Muscle layer of duodenum (tissue), 2 donors: ENCODE results near the gene NR3C2.

Source experiments
- H3K27ac ChIP-seq: one replicate; pipeline ENCODE4 v1.7.0; 2013; ENCODE audit warnings: mild to moderate bottlenecking, low read length
- H3K27me3 ChIP-seq: one replicate; pipeline ENCODE4 v1.7.0; 2013; ENCODE audit warnings: low read depth, mild to moderate bottlenecking, control low read depth, low read length
- H3K36me3 ChIP-seq, 2 donors: one replicate each; pipeline ENCODE4 v1.7.0; 2013; ENCODE audit warnings: low read length in 2 of 2, control low read depth in 1 of 2, mild to moderate bottlenecking in 1 of 2; ENCODE audit not compliant: insufficient read depth in 2 of 2, control insufficient read depth in 1 of 2
- H3K4me1 ChIP-seq, 2 donors: one replicate each; pipeline ENCODE4 v1.7.0; 2013; ENCODE audit warnings: low read length in 2 of 2, mild to moderate bottlenecking in 2 of 2, control low read depth in 1 of 2, moderate library complexity in 1 of 2; ENCODE audit not compliant: insufficient read depth in 2 of 2, control insufficient read depth in 1 of 2
- H3K4me3 ChIP-seq, 2 donors: one replicate each; pipeline ENCODE4 v1.7.0; 2013; ENCODE audit warnings: low read length in 2 of 2, low read depth in 1 of 2, mild to moderate bottlenecking in 1 of 2
- H3K9me3 ChIP-seq, 2 donors: one replicate each; pipeline ENCODE4 v1.7.0; 2013; ENCODE audit warnings: low read length in 2 of 2, control low read depth in 1 of 2, mild to moderate bottlenecking in 1 of 2; ENCODE audit not compliant: control insufficient read depth in 1 of 2
- donor health status: healthy.

NR3C2 gene

DNA sequence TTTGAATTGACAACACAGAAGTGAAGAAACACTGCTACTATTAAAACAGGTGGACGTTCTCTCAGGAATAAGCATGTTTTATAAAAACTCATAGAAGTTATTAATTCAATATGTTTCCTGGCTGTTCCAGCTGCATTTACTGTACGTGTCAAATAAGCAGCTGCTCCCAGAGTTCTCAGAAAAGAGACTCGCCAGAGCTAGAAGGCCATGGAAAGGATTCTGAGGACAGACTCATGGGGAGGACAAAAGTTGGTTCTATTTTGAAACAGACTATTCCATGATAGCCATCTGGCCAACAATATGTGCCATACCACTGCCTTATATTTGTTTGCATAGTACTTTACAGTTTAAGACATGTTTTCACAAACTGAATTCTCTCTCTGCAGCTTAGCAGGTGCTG is 136.5 kb downstream of the NR3C2 start:
- H3K4me1 ChIP-seq, result peaks cover 0 to 3% of the 10 kb centered on the region in 2 donors
- no peaks in the 10 kb centered on the region for H3K9me3 ChIP-seq
- H3K27ac ChIP-seq, result no peak overlapping the region
- no peaks in the 10 kb centered on the region for H3K27me3 ChIP-seq
- no peak overlapping the region for H3K4me3 ChIP-seq
- no peaks in the 10 kb centered on the region for H3K36me3 ChIP-seq

DNA sequence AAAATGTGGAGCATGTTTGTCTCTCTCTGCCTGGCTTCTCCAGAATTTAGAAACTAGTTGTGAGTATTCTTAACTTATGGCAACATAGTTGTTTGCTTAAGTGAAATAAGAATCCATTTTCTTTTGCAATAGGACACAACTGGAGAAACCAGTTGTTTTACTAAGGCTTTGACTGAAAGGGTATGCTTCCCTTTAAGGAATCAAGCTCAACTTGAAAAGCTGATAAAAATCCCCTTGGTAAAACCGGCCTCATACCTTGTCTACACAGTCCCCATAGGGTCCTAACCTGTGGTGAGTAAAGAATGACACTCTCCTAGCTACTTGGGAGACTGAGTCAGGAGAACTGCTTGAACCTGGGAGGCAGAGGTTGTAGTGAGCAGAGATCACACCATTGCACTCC is 139.8 kb downstream of the NR3C2 start:
- H3K27me3 ChIP-seq, result no peaks in the 10 kb centered on the region
- H3K4me3 ChIP-seq, result no peak overlapping the region
- H3K27ac ChIP-seq, result no peak overlapping the region
- no peaks in the 10 kb centered on the region for H3K36me3 ChIP-seq
- peaks cover 0 to 7% of the 10 kb centered on the region in 2 donors for H3K4me1 ChIP-seq
- H3K9me3 ChIP-seq, result no peaks in the 10 kb centered on the region

DNA sequence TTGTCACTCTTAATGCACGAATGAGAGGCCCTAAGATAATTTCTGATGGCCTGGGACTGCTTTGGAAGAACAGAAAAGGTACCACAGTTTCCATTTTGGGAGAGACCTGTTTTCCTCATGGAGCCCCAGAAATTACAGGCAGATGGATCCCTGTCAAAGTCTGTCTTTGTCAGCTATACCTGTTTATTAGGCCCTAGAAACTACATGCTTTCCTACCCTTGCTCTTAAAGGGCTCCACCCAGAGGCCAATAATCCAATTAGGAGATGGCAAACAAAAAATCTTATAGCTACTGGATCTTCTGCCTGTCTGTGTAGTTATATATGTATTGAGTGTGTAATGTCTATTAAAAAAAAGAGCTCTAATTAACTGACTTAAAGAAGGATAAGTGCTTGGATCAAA is 141.3 kb downstream of the NR3C2 start:
- H3K4me1 ChIP-seq, result peaks cover 0 to 7% of the 10 kb centered on the region in 2 donors
- no peaks in the 10 kb centered on the region for H3K9me3 ChIP-seq
- no peaks in the 10 kb centered on the region for H3K27me3 ChIP-seq
- H3K4me3 ChIP-seq, result no peak overlapping the region
- H3K36me3 ChIP-seq, result no peaks in the 10 kb centered on the region
- H3K27ac ChIP-seq, result no peak overlapping the region

DNA sequence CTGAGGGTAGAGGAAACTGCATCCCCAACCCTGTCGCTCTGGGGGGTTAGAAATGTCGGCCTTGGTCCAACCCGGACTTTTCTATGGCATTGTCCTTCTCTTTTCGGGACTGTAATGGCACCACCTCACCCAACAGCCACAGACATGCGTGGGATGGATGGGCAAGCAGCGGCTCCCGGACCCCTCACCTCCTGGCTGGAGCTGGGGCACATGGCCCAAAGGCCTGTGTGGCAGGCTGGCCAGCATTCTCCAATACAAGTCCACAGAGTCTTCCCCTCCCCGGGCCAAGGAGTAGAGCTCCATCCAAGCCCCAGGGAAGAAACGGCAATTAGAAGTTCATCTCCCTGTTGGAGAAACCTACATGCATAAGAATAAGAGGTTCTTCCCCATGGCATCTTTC is 142.9 kb downstream of the NR3C2 start:
- H3K27ac ChIP-seq, result no peak overlapping the region
- H3K36me3 ChIP-seq, result no peaks in the 10 kb centered on the region
- H3K4me1 ChIP-seq, result peaks cover 0 to 7% of the 10 kb centered on the region in 2 donors
- H3K4me3 ChIP-seq, result no peak overlapping the region
- no peaks in the 10 kb centered on the region for H3K9me3 ChIP-seq
- no peaks in the 10 kb centered on the region for H3K27me3 ChIP-seq

DNA sequence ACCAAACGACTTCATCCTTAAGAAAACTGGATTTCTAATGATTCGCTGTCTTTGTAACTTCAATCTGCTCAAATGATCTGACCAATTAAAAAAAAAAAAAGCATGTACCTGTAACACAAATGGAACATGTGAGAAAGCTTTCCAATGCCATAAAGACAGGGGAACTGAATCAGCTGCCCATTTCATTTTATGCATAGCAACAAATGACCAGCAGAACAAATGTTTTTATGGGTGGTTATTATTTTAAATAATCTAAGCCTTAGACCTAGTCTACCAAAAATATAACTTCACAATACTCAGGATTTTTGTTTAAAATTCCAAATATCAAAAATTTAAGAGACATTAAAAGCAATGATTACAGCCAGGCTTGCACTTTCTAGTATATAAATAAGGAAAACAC is 145.7 kb downstream of the NR3C2 start:
- Histone ChIP-seq H3K36me3 (no peaks in the 10 kb centered on the region), H3K27ac (no peak overlapping the region), H3K9me3 (no peaks in the 10 kb centered on the region), H3K4me3 (no peak overlapping the region), H3K27me3 (no peaks in the 10 kb centered on the region), H3K4me1 (peaks cover 5 to 7% of the 10 kb centered on the region in 2 donors)

DNA sequence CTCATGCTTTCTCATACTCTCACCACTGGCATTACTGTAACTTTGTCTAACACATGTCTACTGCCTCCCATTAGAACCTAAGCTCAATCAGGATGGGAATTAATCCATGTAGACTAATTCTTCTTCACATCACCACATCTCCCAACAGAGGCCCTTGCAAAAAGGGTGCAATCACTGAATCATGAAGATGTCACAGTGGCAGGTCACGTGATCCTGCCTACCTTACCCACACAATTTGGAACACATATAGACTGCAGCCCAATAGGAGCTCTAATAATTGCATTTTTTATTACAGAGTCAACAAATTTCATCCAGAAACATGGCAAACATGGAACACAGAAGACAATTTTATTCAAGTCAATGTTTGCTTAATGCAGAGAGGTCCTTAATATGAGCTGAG is 146.6 kb downstream of the NR3C2 start:
- no peaks in the 10 kb centered on the region for H3K27me3 ChIP-seq
- no peak overlapping the region for H3K4me3 ChIP-seq
- H3K36me3 ChIP-seq, result no peaks in the 10 kb centered on the region
- H3K27ac ChIP-seq, result no peak overlapping the region
- H3K9me3 ChIP-seq, result no peaks in the 10 kb centered on the region
- peaks cover 5 to 7% of the 10 kb centered on the region in 2 donors for H3K4me1 ChIP-seq

DNA sequence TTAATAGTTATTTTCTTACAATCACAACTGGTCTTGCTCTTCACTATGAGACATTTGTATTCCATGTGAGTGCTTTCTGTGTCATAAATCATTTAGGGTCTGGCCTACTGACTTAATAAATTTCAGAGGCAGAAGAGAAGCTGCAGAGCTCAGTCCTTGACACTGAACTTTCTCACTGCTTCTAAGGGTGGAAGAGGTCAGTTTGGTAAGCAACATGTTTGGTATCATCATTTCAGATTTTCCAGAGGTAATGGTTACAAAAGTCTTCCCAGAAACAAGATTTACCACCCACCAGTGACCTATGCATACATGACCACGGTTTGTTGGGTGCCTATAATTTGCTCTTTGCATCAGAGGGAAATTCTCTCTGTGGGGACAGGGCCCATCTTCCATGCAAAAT is 148.6 kb downstream of the NR3C2 start:
- Histone ChIP-seq H3K4me3 (no peak overlapping the region), H3K27me3 (no peaks in the 10 kb centered on the region), H3K4me1 (peaks cover 4 to 5% of the 10 kb centered on the region in 2 donors), H3K36me3 (no peaks in the 10 kb centered on the region), H3K9me3 (no peaks in the 10 kb centered on the region), H3K27ac (no peak overlapping the region)

DNA sequence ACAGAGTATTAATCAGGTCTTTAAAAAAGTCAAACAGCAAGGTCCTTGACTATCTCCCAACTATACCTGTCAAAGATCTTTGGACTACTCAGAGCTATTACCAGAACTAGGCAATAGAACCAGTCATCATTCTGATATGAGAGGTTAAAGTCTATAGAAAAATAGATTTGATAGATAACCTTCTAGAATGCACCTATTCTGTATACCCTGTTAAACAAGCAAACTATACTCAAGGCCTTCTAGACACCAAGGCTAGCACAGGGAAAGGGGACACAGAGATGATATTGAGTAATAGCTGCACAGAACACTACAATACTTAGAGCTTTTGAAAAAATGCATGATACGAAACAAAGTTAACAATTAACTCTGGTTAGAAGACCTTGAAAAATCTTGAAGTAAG is 149.5 kb downstream of the NR3C2 start:
- no peaks in the 10 kb centered on the region for H3K9me3 ChIP-seq
- no peak overlapping the region for H3K4me3 ChIP-seq
- no peaks in the 10 kb centered on the region for H3K27me3 ChIP-seq
- H3K4me1 ChIP-seq, result peaks cover 5 to 7% of the 10 kb centered on the region in 2 donors
- no peak overlapping the region for H3K27ac ChIP-seq
- H3K36me3 ChIP-seq, result no peaks in the 10 kb centered on the region

DNA sequence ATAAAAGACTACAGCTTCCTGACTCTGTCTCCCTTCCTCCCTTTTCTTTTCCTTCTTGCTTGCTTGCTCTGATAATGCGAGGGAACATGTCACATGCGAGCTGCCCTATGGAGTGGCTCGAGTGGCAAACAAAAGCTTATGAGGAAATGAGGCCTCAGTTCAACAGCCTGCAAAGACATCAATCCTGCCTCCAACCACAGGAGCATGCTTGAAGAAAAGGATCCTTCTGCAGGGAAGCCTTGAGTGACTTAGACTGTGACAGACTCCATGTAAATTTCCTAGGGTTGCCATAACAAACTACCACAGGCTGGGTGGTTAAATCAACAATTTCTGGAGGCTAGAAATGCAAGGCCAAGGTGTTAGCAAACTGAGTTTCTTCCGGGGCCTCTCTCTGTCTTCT is 152.5 kb downstream of the NR3C2 start:
- Histone ChIP-seq H3K36me3 (no peaks in the 10 kb centered on the region), H3K27me3 (no peaks in the 10 kb centered on the region), H3K27ac (no peak overlapping the region), H3K9me3 (no peaks in the 10 kb centered on the region), H3K4me3 (no peak overlapping the region), H3K4me1 (peaks cover 5 to 12% of the 10 kb centered on the region in 2 donors)

DNA sequence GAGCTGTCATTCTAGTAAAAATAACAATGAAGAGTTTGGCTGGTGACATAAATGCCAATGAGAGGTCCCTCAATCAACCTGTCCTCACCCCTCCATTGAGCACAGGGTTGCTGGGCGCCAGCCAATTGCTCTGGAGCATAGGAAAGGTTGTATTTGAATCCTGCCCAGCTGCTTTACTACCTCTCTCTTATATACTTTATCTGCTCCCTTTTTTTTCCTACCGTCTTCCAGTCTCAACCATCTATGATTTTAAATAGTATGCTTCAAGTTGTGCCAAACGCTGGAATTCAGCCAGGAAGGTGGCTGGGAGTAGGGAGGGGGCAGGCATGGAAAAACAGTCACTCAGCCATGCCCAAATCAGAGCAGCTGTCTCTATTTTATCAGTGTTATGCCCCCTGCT is 153.8 kb downstream of the NR3C2 start:
- H3K27ac ChIP-seq, result no peak overlapping the region

DNA sequence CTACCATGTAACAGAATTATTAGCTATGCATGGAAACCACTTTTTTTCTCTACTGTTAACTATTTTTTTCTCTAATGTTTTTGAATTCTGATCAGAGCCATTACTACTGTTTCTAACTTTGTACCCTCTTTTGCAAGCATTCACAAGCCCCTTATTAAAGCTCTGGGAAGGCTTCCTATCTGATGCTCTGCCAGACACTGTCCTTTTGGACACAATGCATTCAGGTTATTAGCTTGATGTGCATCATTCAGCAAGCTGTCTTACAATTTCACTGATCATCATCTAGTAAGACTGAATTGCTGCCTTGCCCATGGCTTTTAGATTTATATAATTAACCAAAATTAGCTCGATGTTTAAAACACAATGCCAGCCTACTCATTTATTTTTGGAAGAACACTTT is 155.1 kb downstream of the NR3C2 start:
- Histone ChIP-seq H3K27me3 (no peaks in the 10 kb centered on the region), H3K4me3 (no peak overlapping the region), H3K4me1 (peaks cover 10 to 21% of the 10 kb centered on the region in 2 donors), H3K9me3 (no peaks in the 10 kb centered on the region), H3K27ac (no peak overlapping the region), H3K36me3 (no peaks in the 10 kb centered on the region)

More for the DNA sequence above, 153.8 kb downstream of the NR3C2 start:
- H3K4me3 ChIP-seq, result no peak overlapping the region
- H3K27me3 ChIP-seq, result no peaks in the 10 kb centered on the region
- H3K36me3 ChIP-seq, result no peaks in the 10 kb centered on the region
- H3K9me3 ChIP-seq, result no peaks in the 10 kb centered on the region
- peaks cover under 1 to 17% of the 10 kb centered on the region in 2 donors for H3K4me1 ChIP-seq

DNA sequence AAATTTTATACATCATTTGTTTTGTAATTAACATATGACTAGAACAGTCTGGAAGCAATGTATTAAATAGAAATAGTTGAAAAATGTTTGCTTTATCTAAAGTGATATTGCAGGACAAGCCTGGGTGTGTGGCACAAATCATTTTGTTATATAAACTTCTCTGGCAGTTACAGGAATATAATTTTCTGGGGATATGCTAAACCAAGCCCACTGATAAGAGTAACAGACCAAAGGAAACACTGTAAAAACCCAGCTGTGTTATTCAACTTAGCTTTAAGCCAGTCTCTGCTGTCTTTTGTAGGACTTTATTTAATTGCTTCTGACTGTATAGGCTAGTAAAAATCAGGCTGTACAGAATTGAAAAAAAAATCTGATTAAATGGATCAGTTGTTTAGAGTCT is 156.2 kb downstream of the NR3C2 start:
- Histone ChIP-seq H3K4me3 (no peak overlapping the region), H3K36me3 (no peaks in the 10 kb centered on the region), H3K27me3 (no peaks in the 10 kb centered on the region), H3K27ac (no peak overlapping the region), H3K9me3 (no peaks in the 10 kb centered on the region), H3K4me1 (peaks cover 13 to 21% of the 10 kb centered on the region in 2 donors)
